Measurements from ENCODE around the gene ARHGAP6.
"Not testable (repeated sequence)": the region's sequence is repeated elsewhere in the genome, so short reads cannot be mapped to it uniquely, and the experiment has no call there.

Gene ARHGAP6

DNA sequence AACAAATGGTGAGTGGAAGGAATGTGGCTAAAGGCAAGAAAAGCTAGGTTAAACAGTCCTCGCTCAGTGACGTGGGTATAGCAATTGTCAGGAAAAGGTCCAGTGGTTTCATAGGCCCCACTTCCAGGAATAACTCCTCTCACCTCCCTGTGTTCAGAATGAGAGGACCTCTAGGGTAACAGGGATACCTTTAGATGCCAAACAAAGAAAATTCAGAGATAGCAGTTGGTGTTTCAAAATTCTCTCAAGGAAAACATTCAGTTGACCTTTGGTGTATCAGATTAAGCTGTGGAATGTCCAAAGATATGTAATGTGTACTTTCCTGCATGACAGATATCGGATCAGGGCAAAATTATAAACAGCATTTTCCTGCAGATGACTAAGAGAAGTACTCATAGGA is 155.9 kb downstream of the ARHGAP6 start:
- no peak for DNase-seq

- no peak for DNase-seq
These were observed 161.5 kb downstream of the ARHGAP6 start for GRCh38 chrX:11504234-11504633.

- DNase-seq = no peak
These were observed 166.4 kb downstream of the ARHGAP6 start for GRCh38 chrX:11499076-11500044.

DNA sequence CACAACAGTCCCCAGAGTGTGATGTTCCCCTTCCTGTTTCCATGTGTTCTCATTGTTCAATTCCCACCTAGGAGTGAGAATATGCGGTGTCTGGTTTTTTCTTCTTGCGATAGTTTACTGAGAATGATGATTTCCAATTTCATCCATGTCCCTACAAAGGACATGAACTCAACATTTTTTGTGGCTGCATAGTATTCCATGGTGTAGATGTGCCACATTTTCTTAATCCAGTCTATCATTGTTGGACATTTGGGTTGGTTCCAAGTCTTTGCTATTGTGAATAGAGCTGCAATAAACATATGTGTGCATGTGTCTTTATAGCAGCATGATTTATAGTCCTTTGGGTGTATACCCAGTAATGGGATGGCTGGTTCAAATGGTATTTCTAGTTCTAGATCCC is 174.3 kb downstream of the ARHGAP6 start:
- not testable (repeated sequence) for DNase-seq

DNA sequence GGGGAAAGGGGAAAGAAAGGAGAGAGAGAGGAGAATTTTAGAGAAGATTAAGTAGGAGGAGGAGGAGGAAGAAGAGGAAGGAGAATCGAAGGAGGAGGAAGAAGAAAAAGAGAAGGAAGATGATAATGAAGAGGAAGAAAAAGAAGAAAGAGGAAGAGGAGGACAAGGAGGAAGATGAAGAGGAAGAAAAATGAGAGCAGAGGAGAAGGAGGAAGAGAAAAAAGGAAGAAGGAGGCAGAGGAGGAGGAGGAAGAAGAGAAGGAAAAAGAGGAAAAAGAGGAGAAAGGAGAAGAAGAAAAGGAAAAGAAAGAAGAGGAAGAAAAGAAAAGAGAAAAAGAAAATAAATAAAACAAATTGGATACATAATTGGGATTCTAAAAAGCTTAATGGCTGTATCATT is 181.4 kb downstream of the ARHGAP6 start:
- no peak for DNase-seq

DNA sequence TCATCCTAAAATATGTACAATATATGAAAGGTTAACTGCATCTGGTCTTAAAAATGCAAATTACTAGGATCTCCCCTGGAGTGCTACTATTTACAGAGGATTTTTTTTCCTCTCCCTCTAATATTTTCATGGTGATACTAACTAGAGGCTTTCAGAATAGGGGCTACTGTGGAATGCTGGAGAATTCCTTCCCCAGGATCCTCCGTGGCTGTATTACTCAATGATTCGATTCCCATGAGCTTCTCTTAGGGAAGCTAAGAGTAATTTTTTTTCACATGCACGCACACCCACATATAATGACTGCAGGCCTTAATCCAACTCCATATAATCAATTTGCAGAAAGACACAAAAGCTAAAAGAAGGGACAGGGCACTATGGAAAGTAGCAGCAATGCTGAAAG is 184.7 kb downstream of the ARHGAP6 start:
- no peak for DNase-seq

- DNase-seq = no peak
These were observed 185.1 kb downstream of the ARHGAP6 start for GRCh38 chrX:11480626-11481025.

DNA sequence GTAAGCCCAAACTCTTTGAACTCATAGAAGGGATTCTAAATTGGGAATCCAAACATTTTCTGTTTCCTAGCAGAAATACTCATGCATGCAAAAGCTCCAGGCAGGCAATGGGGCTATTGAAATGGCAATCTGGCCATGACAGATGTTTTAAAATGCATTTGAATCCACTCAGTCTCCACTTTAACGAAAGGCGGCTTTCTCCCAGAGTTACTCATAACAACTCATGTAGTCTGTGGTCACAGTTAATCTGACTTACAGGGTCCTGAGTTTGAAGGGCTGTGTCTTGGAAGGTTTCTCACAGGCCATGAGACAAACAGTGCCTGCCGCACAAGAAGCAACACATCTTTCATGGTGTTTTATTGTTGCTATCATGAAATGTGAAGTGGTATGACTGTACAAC is 186.8 kb downstream of the ARHGAP6 start:
- DNase-seq = no peak

- no peak for DNase-seq
These were observed 187.7 kb downstream of the ARHGAP6 start for GRCh38 chrX:11478026-11478425.

GRCh38 chrX:11474576-11474975 is 191.1 kb downstream of the ARHGAP6 start:
- no peak for DNase-seq

- no peak for DNase-seq
These were observed 191.7 kb downstream of the ARHGAP6 start for GRCh38 chrX:11474021-11474420.

DNA sequence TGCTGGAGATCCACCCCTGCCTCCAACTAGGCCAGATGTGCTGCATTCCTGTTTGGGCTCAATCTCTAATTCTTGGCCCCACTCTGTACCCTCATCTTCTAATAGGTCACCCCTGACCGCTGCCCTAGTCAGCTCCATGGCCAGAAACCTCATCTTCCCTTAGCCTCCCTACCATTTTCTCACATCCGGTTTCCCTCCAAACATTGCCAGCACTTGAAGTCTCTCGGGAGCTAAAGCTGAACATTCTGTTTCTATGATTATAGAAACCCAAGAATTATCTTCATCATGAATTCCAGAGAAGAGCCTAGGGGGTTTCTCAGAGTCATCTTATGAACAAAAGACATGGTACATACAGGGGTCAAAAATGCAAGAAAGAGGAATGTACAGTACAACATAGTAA is 192.8 kb downstream of the ARHGAP6 start:
- DNase-seq = no peak

GRCh38 chrX:11472381-11472780 is 193.3 kb downstream of the ARHGAP6 start:
- DNase-seq = no peak

GRCh38 chrX:11470250-11470974 is 195.3 kb downstream of the ARHGAP6 start:
- DNase-seq = no peak

DNA sequence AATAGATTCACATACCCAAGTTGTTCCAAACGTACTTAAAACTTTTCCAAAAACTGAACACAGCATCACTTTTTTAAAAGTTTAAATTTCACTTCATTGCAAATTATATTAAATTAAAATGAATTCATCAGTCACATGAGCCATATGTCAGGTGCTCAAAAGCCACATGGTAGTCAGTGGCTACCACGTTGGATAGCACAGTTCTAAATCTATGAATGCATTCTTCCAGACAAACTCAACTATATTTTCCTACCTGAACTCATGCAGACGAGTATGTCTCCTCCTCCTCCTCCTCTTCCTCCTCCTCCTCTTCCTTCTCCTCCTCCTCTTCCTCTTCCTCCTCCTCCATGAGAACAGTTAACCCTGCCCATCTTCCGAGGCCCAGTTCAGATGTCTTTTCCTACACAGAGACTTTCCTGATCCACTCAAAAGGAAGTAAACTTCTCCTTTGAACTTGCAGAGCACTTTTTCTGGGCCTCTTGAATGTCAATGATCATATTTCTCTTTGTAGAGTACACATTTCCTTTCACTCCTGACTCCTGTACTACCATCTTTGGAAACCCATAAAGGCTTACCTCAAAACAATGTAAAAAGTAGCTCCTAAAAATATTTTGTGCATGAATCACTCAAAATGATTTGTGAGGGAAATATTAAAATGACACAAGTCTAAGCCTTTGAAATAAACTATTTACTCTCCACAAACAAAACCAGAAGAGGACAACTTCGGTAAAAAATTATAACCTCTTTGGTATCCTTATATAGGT is 199.9 kb downstream of the ARHGAP6 start:
- DNase-seq = no peak

- no peak for DNase-seq
These were observed 200.8 kb downstream of the ARHGAP6 start for GRCh38 chrX:11464836-11465463.

- no peak for DNase-seq
These were observed 201.3 kb downstream of the ARHGAP6 start for GRCh38 chrX:11464380-11464779.

GRCh38 chrX:11462648-11463047 is 203.1 kb downstream of the ARHGAP6 start:
- no peak for DNase-seq

DNA sequence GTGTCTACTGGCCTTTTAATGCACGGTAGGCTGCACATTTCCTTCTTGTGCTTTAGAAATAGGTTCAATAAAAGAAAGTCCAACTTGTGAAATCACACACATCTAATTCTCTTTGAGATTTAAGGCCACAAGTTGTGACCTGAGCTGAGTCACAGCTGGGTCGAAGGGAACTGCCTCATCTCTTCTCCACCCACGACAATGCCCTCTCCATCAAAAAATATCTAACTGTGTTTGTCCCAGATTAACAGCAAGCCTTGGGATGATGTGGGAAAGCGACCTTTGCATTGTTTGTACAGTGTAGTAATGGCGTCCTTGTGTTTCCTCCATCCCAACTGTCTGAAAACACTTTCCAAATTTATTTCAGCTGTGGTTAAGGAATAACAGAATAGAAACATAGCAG is 203.6 kb downstream of the ARHGAP6 start:
- no peak for DNase-seq

- DNase-seq = no peak
These were observed 204.3 kb downstream of the ARHGAP6 start for GRCh38 chrX:11461201-11462001.

DNA sequence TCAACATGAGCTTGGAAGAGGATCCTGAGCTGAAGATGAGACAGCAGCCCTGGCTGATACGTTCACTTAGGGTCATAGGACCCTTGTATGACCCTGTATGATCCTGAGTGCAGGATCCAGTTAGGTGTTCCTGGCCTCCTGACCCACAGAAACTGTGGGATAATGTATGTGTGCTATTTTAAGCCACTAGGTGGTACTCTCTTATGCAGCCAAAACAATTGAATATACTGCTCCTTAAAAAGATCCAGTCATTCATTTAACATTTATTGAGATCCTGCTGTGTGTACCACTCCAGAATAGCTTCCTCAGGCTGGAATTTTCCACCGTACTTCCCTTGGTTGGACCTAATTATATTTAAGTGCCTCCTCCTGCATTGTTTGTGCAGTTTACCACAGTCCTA is 205.4 kb downstream of the ARHGAP6 start:
- DNase-seq = no peak

DNA sequence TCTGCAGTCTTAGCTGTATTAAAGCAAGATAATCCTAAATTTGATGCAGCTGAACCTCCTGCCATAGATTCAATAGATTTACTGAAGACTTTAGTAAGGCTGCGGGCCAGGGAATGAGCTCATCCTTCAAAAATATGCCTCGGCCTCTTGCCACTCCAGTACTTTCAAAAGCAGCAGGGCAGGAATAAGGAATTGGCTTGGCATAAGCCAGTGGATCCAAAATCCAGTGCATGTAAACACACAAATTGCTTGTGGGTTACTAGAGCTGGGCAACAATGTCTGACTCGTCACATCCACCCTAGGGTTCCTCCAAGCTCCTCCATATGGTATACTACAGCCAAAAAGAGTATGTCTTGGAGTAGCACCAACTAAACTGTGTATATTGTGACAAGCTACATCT is 207.6 kb downstream of the ARHGAP6 start:
- no peak for DNase-seq

Measured in NCI-H774 (cell line).